Liver (tissue), 3 donors: ENCODE results near the gene MISP.

ENCODE experiments used
- RAD21 ChIP-seq, 2 donors: IDR thresholded peaks; 2 replicates each; pipeline ENCODE4 v1.6.1; 2016; ENCODE audit warnings: antibody characterized with exemption in 2 of 2, mild to moderate bottlenecking in 2 of 2
- REST ChIP-seq: IDR thresholded peaks from 2 replicates; pipeline ENCODE4 v1.6.1; 2016; ENCODE audit warnings: antibody characterized with exemption, mild to moderate bottlenecking
- TF ChIP-seq, protein P1 (sequence below): fragments of 150-350 bp; IDR thresholded peaks from 2 replicates; pipeline ENCODE4 v1.5.1; 2017; ENCODE audit warnings: improper control_type of control experiment, low read depth, low read length; ENCODE audit not compliant: missing input control
- donor health status: healthy.
- donor health status: healthy.

DNA sequence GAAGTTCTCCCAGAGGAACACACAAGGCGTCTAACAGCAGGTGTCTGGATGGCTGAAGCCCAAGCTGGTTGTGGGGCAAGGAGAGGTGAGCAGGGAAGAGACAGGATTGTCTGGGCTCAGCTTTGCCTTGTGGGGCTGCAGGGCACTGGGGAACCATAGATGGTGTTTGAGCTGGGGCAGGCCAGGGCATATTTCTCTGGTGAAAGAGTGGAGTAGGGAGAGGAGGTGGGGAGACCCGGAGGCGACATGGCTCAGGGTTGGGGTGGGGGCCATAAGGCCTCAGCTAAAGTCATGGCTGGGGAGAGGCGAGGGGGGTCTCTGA is 47.6 kb upstream of the MISP start:
- TF ChIP-seq, protein P1, sequence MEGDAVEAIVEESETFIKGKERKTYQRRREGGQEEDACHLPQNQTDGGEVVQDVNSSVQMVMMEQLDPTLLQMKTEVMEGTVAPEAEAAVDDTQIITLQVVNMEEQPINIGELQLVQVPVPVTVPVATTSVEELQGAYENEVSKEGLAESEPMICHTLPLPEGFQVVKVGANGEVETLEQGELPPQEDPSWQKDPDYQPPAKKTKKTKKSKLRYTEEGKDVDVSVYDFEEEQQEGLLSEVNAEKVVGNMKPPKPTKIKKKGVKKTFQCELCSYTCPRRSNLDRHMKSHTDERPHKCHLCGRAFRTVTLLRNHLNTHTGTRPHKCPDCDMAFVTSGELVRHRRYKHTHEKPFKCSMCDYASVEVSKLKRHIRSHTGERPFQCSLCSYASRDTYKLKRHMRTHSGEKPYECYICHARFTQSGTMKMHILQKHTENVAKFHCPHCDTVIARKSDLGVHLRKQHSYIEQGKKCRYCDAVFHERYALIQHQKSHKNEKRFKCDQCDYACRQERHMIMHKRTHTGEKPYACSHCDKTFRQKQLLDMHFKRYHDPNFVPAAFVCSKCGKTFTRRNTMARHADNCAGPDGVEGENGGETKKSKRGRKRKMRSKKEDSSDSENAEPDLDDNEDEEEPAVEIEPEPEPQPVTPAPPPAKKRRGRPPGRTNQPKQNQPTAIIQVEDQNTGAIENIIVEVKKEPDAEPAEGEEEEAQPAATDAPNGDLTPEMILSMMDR: no peak
- TF ChIP-seq RAD21 (IDR thresholded peaks at IDR 0.05): no peak
- no peak for TF ChIP-seq REST
